Tibial nerve (tissue), 4 donors: ENCODE data around the gene MFAP5. TPM values are rescaled to one million over a fixed set of nuclear protein-coding genes. Genes with fewer than 3 reads are reported as not detected.

Experiments
- DNase-seq, 2 donors: peaks; one replicate each; pipeline ENCODE4 v3.0.0-alpha.2; 2019; ENCODE audit warnings: low spot score in 2 of 2
- H3K27ac ChIP-seq, 4 donors: fragments of 200-600 bp; sonication (generic) in 3 of 4; one replicate each; pipeline ENCODE4 v1.5.1; 2017 to 2019; ENCODE audit warnings: mild to moderate bottlenecking in 1 of 4
- H3K27me3 ChIP-seq, 2 donors: fragments of 200-600 bp; sonication (generic) in 1 of 2; one replicate each; pipeline versions ENCODE4 v1.5.1 to v1.6.0; 2017 to 2019
- H3K36me3 ChIP-seq, 3 donors: fragments of 200-600 bp; sonication (generic); one replicate each; pipeline ENCODE4 v1.5.1; 2018 to 2019
- H3K4me1 ChIP-seq, 4 donors: fragments of 200-600 bp; sonication (generic) in 3 of 4; one replicate each; pipeline ENCODE4 v1.5.1; 2017 to 2019
- H3K4me3 ChIP-seq, 4 donors: fragments of 200-600 bp; sonication (generic) in 3 of 4; one replicate each; pipeline ENCODE4 v1.5.1; 2017 to 2019; ENCODE audit warnings: mild to moderate bottlenecking in 1 of 4, moderate library complexity in 1 of 4
- H3K9me3 ChIP-seq, 4 donors: fragments of 200-600 bp; sonication (generic) in 3 of 4; one replicate each; pipeline ENCODE4 v1.5.1; 2017 to 2019
- CTCF ChIP-seq, 5 experiments: fragments of 200-600 bp in 3 of 5; fragments of 450-650 bp in 2 of 5; sonication (generic) in 3 of 5; IDR thresholded peaks; one replicate each; pipeline ENCODE4 v1.5.1; 2016 to 2019; ENCODE audit warnings: antibody characterized with exemption in 5 of 5, mild to moderate bottlenecking in 3 of 5, moderate library complexity in 2 of 5
- EP300 ChIP-seq, 2 donors: sonication (generic); formaldehyde crosslinking; IDR thresholded peaks; one replicate each; pipeline ENCODE4 v1.6.1; 2017; ENCODE audit warnings: antibody characterized with exemption in 2 of 2, mild to moderate bottlenecking in 1 of 2
- POLR2A ChIP-seq, 2 donors: fragments of 450-650 bp; IDR thresholded peaks; one replicate each; pipeline ENCODE4 v1.6.1; 2017; ENCODE audit warnings: antibody characterized with exemption in 2 of 2, mild to moderate bottlenecking in 2 of 2, moderate library complexity in 2 of 2
- WGBS, 2 donors: methylation state at CpG; one replicate each; pipeline ENCODE4 v1.1.5; 2018; 5-methylcytosine and 5-hydroxymethylcytosine counted together
- total RNA-seq, 4 donors: library from RNA; depleted of rRNA; stranded (reverse); fragments of >200 nt; gene quantifications; one replicate each; pipeline ENCODE4 v1.1.0, GENCODE V29; 2016

MFAP5 gene
- total RNA-seq, 4 donors from 2014 or later, result 153 to 895 (median 613) TPM

GRCh38 chr12:8685051-8685450, 22.4 kb upstream of the MFAP5 start:
- WGBS, 2 donors, result 67 to 74% methylated on average over 2 of the region's 2 CpGs
- no peak for TF ChIP-seq EP300 (IDR thresholded peaks at IDR 0.05)
- no peak for TF ChIP-seq POLR2A (IDR thresholded peaks at IDR 0.05)
- no peak for TF ChIP-seq CTCF (IDR thresholded peaks at IDR 0.05)

GRCh38 chr12:8681129-8681884, 18.7 kb upstream of the MFAP5 start:
- WGBS, 2 donors, result 42 to 51% methylated on average over 11 of the region's 11 CpGs
- no peaks in the 10 kb centered on the region for H3K27me3 ChIP-seq
- H3K4me3 ChIP-seq, result peak overlapping the region in 1 of 4 donors; percentile 4
- peak overlapping the region in 1 of 4 donors; percentile 66 for H3K27ac ChIP-seq
- DNase-seq, result no peak
- H3K4me1 ChIP-seq, result peaks cover 0 to 5% (median 2%) of the 10 kb centered on the region in 4 donors
- TF ChIP-seq POLR2A (IDR thresholded peaks at IDR 0.05) (no peak), CTCF (IDR thresholded peaks at IDR 0.05) (no peak), EP300 (IDR thresholded peaks at IDR 0.05) (peak; percentile 36 to 54)
- no peaks in the 10 kb centered on the region for H3K9me3 ChIP-seq
- no peaks in the 10 kb centered on the region for H3K36me3 ChIP-seq

More at GRCh38 chr12:8685051-8685450, 22.4 kb upstream of the MFAP5 start:
- Histone ChIP-seq H3K4me3 (no peak overlapping the region), H3K9me3 (no peaks in the 10 kb centered on the region), H3K27ac (no peak overlapping the region), H3K27me3 (no peaks in the 10 kb centered on the region), H3K4me1 (peaks cover 0 to 21% (median 14%) of the 10 kb centered on the region in 4 donors), H3K36me3 (no peaks in the 10 kb centered on the region)
- DNase-seq, result no peak

DNA sequence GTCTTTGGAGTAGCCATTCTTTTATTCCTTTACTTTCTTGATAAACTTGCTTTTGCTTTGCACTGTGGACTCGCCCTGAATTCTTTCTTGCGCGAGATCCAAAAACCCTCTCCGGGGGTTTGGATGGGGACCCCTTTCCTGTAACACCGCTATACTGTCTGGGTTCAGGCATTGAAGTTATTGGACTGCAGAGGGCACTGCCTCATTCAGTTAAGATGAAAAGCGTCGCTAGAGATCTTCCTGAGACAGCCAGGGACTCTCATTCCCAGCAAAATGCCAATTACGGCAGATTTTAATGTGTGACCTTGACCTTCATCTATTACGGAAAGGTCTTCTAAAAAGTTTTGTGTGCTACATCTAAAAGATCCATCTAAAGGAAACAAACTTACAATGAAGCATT, 17.9 kb upstream of the MFAP5 start:
- peak in 3 of 5 experiments; percentile 17 to 29 (median 18) for TF ChIP-seq CTCF (IDR thresholded peaks at IDR 0.05)
- TF ChIP-seq EP300 (IDR thresholded peaks at IDR 0.05), result no peak
- no peaks in the 10 kb centered on the region for H3K36me3 ChIP-seq
- H3K27me3 ChIP-seq, result no peaks in the 10 kb centered on the region
- no peak for DNase-seq
- H3K9me3 ChIP-seq, result no peaks in the 10 kb centered on the region
- no peak overlapping the region for H3K4me3 ChIP-seq
- WGBS, 2 donors, result 66 to 67% methylated on average over 9 of the region's 9 CpGs
- peaks cover 0 to 5% (median 2%) of the 10 kb centered on the region in 4 donors for H3K4me1 ChIP-seq
- peak overlapping the region in 1 of 4 donors; percentile 66 for H3K27ac ChIP-seq

DNA sequence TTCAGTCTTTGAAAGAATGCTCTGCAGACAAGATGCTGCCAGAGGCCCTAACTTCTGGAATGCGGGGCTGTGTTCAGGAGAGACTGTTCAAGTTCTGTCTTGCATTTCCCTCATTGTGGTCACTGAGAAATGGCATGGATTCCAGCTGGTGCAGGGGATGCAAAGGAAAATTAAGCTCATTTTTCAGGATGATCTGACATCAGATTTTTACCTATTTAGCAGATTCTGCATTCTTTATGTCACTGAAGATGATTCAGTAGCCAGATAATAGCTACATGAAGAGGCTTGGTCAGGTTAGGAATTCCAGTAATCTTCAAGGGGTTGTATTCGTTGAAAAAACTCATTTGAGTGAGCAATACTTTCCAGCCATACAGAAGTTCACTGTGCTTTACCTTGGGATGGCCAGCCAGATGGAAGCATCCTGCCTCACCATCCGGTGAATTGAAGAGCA, 16.1 kb upstream of the MFAP5 start:
- Histone ChIP-seq H3K4me3 (no peak overlapping the region), H3K36me3 (no peaks in the 10 kb centered on the region), H3K27ac (no peak overlapping the region), H3K9me3 (no peaks in the 10 kb centered on the region), H3K4me1 (peaks cover 0 to 8% (median 2%) of the 10 kb centered on the region in 4 donors), H3K27me3 (no peaks in the 10 kb centered on the region)
- WGBS, 2 donors, result 65 to 70% methylated on average over 3 of the region's 3 CpGs
- no peak for DNase-seq
- TF ChIP-seq CTCF (IDR thresholded peaks at IDR 0.05), result no peak
- TF ChIP-seq POLR2A (IDR thresholded peaks at IDR 0.05), result no peak
- no peak for TF ChIP-seq EP300 (IDR thresholded peaks at IDR 0.05)

- H3K9me3 ChIP-seq, result no peaks in the 10 kb centered on the region
- no peaks in the 10 kb centered on the region for H3K36me3 ChIP-seq
- TF ChIP-seq EP300 (IDR thresholded peaks at IDR 0.05) (no peak), POLR2A (IDR thresholded peaks at IDR 0.05) (no peak), CTCF (IDR thresholded peaks at IDR 0.05) (no peak)
- 64 to 83% methylated on average over 3 of the region's 3 CpGs for WGBS, 2 donors
- H3K4me3 ChIP-seq, result no peak overlapping the region
- DNase-seq, result no peak
- peaks cover 0 to 8% (median 2%) of the 10 kb centered on the region in 4 donors for H3K4me1 ChIP-seq
- H3K27me3 ChIP-seq, result no peaks in the 10 kb centered on the region
- H3K27ac ChIP-seq, result no peak overlapping the region
Measured at GRCh38 chr12:8677362-8677761, 14.7 kb upstream of the MFAP5 start.
